EL (cell line): Measurements from ENCODE around the gene NRGN.

Source experiments
- DNase-seq: peaks from one replicate; pipeline ENCODE4 v3.0.0-alpha.2; 2016

Gene NRGN

DNA sequence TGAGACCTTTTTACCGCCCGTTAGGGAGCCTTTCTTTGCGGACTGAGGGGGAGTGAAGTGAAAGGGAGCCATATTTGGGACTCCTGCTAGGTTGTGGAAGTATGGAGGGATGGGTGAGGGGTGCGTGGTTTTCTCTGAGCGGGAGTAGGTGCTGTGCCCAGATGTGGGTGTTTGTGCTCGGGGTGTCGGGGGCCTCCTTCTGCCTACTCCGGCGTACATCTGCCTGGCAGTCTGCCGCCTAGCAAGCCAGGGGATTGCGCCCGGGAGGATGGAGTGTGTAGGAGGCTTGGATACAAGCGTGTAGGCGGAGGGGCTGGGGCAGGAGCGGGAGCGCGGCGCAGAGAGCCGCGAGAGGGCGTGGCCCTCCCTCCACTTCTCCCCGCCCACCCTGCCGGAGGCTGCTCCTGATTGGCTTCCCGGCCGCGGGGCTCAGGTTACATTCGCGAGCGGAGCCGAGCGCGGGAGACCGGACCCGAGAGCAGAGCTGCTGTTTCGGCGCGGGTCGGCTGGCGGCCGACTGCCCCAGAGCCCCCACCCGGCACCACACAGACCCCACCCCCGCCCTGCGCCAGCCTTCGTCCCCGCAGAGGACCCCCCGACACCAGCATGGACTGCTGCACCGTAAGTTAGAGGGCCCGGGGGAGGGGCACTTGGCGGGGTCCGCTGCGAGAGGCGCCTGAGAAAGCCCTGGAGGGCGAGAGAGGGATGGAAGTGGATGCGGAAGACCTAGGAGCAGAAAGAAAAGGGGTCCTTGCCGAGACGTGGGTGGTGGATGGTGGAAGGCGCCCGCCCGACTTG lies at the start of gene NRGN:
Gene NRGN (plus strand): TSS at position 464 of the 798 bp plus-strand sequence. CDS start 143 bp downstream, at position 607.
- peak; percentile 91 for DNase-seq

DNA sequence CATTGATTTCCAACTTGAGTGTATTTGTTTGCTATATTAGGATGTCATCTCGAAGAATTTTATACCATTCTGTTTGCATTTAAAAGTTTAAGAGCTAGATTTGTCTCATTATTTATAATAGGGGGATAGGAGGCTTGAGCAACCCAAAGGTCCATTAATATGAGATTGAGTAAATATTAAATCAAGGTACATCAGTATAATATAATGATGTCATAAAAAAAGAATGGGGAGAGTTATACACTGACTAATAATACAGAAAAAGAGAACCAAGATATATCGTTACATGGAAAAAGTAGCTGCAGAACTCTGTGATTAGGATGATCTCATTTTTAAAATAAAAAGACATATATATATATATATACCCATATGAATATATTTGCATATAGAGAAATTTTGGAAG lies 46.6 kb upstream of the NRGN start:
- no peak for DNase-seq

- DNase-seq: no peak
Observed at GRCh38 chr11:124699547-124699946, 40.2 kb upstream of the NRGN start.

- DNase-seq: no peak
Observed at GRCh38 chr11:124700028-124700427, 39.7 kb upstream of the NRGN start.

DNA sequence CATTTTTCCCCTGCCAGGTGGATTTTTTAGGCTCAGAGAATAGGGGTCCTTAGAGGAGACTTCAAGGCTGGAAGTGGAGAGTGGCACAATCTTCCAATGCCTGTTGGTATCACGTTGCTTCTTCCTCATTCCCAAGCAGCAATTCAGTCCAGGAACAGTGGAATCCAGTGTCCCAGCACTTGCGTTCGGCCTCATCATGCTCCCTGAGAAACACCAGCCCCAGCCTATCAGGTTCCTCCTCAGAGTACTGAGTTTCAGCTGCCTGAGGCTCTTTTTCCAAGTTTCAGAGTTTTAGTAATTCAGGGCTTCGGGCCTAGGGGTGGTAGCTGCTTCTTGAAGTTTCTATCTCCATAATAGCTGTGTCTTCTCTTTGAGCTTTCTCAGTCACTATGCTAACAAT lies 31.9 kb upstream of the NRGN start:
- no peak for DNase-seq

DNA sequence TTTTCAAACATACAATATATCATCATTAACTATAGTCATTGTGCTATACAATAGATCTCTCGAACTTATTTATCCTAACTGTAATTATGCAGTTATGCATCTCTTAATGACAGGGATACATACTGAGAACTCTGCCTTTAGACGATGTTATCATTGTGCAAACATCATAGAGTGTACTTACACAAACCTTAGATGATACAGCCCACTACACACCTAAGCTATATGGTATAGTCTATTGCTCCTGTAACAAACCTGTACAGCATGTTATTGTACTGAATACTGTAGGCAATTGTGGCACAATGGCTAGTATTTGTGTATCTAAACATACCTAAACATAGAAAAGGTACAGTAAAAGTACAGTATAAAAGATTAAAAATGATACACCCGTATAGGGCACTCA lies 27.4 kb upstream of the NRGN start:
- no peak for DNase-seq

DNA sequence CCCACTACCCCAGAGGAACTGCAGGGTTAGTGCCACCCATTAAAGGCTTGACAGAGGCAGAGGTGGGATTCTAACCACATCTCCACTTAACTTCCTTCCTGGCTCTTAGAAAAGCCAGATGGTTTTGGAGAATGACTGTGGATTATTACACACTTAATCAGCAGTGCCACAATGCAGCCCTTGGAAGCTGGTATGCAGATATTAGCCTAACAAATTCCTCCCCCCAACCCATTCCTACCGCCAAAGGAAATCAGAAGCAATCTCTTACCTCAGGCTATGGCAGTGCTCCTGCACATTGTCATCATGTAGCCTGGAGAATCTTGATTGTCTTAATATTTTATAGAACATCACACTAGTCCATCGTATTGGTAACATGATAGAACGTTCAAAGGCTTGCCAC lies 23.2 kb upstream of the NRGN start:
- peak; percentile 80 for DNase-seq

DNA sequence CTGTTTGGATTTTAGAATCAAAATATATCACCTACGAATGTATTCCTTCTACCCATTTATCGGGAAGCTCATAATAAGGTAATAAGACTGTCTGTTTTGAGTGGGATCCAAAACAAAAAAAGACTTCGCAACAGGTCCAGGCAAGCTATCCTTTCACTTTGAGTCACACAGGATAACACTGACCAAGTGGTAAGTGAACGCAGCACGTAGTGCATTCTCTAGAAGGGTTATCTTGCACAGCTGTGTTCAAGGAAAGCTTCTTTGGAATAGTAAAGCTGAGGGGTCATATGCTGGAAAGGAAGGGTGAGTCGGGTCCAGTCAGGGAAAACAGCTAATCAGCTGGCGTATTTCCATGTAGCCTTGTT lies 22.3 kb upstream of the NRGN start:
- peak; percentile 25 for DNase-seq

DNA sequence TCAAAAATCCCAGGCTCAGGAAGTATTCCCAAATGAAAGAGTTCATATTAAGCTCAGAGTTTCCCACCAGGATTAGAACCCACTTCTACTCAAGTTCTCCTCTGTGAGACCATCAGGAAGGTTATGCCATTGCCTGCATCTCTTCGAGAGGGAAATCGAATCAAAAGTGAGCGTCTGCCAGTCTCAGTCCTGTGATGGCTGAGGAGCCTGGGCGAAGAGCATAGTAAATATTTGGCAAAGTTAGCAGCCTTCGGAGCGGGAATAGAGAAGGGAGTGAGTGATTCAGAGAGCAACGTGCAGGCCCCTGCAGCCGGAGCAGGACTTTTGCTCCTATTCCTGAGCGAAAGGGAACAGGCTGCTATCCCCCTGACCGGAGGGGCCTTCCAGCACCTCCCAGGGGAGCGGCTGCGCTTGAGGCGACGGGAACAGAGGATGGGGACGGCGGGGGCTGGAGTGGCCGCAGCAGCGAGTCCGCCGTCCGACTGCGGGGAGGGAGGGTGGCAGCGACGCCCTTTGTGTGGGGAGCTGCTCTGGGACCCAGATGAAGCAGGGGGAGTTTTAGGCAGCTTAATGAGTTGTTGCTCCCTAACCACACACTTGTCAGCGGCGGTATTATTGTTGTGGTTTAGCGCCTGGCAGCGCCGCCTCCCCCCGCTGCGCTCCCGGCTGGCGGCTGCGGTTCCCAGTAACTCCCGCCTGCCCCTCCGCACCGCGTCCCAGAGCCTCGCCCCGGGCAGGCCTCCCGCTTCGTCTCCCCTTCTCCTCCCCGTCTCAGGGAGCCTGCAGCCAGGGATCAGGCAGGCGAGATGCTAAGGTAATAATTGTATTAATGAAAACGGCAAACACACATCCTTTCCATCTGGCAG lies 21.7 kb upstream of the NRGN start:
- DNase-seq: peak; percentile 51

GRCh38 chr11:124718801-124719200 lies 20.9 kb upstream of the NRGN start:
- DNase-seq: no peak

- DNase-seq: no peak
Observed at GRCh38 chr11:124719534-124719933, 20.2 kb upstream of the NRGN start.

DNA sequence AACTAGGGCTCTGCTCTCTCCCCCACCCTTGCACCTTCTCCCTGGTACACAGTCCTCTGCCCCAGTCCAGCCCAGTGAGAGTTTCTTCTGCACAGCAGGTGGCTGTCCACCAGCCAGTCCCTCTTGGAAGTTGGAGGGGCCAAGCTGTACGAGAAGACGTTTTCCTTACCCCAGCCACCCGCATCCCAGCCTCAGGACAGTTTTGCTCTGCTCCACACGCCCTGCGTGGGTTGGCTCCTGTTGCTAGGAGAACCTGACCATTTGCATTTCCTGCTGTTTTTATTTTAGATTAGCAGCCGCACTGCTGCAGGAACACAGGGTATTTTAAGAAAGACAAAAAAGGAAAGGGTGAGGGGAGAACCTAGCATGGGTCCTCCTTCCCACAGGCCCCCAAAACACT lies 17.6 kb upstream of the NRGN start:
- DNase-seq: no peak

GRCh38 chr11:124724979-124725718 lies 14.6 kb upstream of the NRGN start:
- DNase-seq: no peak

DNA sequence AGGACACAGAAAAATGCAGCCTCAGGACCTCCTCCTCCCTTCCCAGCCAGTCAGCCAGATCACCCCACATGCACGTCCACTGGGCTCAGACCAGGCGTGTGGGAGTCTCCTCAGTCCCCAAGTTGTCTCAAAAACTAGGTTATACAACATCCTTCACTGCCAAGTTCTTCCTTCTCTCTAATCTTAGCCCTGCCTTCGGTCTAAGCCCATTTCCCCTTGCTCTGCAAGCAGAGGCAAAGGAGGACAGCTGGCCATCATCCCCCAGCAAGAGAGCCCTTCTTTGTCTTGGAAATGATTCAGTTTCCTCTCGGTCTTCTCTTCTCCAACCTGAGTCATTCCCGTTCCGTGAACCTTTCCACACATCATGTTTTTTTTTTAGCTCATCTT lies 14.0 kb upstream of the NRGN start:
- DNase-seq: peak; percentile 48

DNA sequence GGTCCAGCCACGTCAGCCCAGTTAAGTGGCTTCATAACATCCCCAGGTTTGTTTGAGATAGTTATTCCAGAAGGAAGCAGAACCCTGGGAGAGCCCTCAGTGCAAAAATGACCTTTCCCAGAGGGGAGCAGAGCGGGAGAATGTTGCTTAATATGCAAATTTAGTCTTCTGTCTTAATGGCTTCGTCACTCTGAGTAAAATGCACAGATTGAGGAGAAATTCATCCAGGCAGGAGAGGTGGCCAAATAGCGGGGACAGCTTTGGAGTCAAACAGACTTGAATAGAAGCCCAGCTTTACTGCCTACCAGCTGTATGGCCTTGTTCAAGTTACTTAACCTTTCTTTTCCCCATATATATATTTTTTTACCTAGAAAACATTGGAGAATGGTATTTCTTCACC lies 12.3 kb upstream of the NRGN start:
- no peak for DNase-seq

DNA sequence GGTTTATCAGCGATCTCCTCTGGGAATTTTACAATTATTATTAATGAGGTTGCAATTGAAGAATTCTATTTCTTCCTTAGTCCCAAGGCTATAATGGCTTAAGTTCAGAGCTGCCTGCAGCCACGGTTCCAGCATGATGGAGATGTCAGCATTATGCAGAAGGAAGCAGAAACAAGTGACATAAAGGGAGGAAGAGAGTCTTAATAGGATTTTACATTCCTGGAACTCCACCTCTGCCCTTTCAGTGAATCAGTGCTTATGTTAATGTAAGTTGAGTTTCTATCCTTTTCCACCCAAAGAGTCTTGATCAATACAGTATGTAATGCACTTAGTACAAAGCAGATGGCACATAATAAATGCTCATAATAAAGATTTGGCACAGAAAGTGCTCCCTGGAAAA lies 11.6 kb upstream of the NRGN start:
- DNase-seq: no peak

DNA sequence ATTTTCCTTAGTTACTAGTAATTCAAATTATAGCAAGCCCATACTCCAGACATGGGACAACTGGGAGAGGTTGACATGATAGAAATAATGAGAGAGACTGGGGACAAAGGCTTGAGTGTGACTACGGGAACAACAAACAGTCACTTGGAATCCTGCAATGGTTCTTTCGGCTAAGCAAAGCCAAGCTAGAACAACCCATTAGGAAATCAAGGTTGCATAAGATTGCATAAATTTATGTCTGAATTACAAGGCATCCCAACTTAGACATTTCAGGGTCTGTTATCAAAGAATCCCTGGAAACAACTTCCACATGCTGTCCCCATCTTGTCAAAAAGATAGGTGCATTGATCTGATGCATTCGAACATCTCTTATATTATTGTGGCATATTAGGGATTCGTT lies 10.2 kb upstream of the NRGN start:
- no peak for DNase-seq

- DNase-seq: no peak
Observed at GRCh38 chr11:124732230-124732629, 7.5 kb upstream of the NRGN start.

- DNase-seq: no peak
Observed at GRCh38 chr11:124736736-124737135, 3.0 kb upstream of the NRGN start.

DNA sequence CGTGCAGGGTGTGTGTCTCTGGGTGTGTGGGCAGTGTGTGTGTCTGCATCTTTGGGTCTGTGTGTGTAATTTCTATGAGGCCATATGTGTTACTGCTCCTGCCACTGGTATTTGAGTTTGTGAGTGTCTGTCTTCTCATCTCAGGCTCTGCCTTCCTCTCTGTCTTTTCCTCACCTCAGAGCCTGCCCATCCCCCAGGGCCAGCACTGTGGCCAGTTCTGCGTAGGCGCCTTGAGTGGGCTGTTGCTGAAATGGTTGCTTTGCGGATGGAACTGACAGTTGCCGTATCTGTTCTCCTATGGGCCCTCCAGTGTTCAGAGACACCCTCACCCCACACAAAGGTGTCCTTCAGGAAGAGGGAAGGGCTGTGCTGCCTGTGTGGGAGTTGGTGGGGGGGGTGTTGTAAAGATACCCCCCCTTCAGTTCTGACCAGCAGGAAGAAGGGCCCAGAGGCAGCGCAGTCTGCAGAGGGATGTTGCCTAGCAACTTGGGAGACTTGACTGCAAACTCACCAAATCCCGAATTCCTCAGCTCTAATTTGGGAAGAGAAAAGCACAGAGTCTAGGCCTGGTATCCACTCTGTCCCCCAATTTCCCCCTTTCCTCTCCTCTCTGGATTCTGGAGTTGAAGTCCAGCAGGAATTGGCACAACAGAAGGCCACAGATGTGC lies 2.0 kb upstream of the NRGN start:
- no peak for DNase-seq

- no peak for DNase-seq
Observed at GRCh38 chr11:124738713-124739478, 846 bp upstream of the NRGN start.

DNA sequence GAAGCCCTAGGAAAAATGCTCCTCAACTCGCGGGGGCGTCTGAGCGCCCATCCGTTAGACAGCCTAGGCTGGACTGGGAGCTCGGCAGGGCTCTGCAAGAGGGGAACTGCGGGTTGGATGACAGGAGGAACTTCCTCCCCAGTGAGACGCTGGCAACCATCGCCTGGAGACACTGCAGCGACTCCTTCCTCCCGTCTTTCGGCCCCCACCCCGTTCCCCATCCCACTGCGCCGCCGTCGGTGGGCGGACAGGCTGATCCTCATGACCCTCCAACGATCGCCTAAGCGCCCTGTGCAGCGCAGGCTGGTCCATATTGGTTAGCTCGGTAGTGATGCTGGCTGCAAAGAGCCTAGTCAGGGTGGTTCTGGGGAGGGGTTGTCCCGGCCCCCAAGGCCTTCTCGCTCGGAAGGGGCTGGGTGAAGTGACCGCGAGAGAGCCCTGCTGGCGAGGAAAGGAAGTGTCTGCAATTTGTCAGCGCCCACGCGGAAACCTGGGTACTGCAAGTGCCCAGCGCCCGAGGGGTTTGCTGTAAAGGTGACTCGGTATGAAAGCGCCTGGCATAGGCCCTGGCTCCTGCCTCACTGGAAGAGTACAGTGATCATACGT lies 638 bp downstream of the NRGN start:
- peak; percentile 52 for DNase-seq
